ENCODE measurements around the gene TWNK. TPM values are rescaled to one million over a fixed set of nuclear protein-coding genes. Genes with fewer than 3 reads are reported as not detected.

TWNK gene
- total and polyA plus RNA-seq, 10 of the 15 experiments (the other 5 are each of a cell fraction or from before 2014, with no cell fraction given): 13.6 to 32.8 (median 18.0) TPM

GRCh38 chr10:100985336-100985735 lies 2.0 kb upstream of the TWNK start (continued):
- TF ChIP-seq ZBTB11 (CRISPR knock-in tag; IDR thresholded peaks at IDR 0.05) (no peak), SIN3A (IDR thresholded peaks at IDR 0.05; ENCODE audit: low read depth, low read length) (no peak), ATF7 (IDR thresholded peaks at IDR 0.05; ENCODE audit: low read depth) (peak; percentile 32; the same call in 1 of the 2 replicates), E4F1 (IDR thresholded peaks at IDR 0.05; ENCODE audit: borderline replicate concordance, partially characterized antibody) (no peak), TBL1XR1 (IDR thresholded peaks at IDR 0.05; ENCODE audit: low read depth, low read length) (no peak), NR2C1 (IDR thresholded peaks at IDR 0.05) (no peak), MEF2B (IDR thresholded peaks at IDR 0.05; ENCODE audit: partially characterized antibody, poor library complexity, severe bottlenecking) (peak; percentile 37), NKRF (conservative IDR thresholded peaks at IDR 0.05) (no peak), KLF5 (IDR thresholded peaks at IDR 0.05; ENCODE audit: partially characterized antibody) (no peak), NBN (IDR thresholded peaks at IDR 0.05) (0 out of 2 replicates have a peak, but pooled peaks have one; percentile 55), ATF2 (IDR thresholded peaks at IDR 0.05; ENCODE audit: low read length) (no peak), ZNF622 (IDR thresholded peaks at IDR 0.05) (no peak), RAD51 (IDR thresholded peaks at IDR 0.05) (peak; percentile 81), IKZF1 (conservative IDR thresholded peaks at IDR 0.05) (0 out of 2 replicates have a peak, but pooled peaks have one; percentile 19), YY1 (IDR thresholded peaks at IDR 0.05; ENCODE audit: low read depth, low read length) (no peak), MTA3 (IDR thresholded peaks at IDR 0.05; ENCODE audit: borderline replicate concordance, low read length) (no peak), HDGF (IDR thresholded peaks at IDR 0.05) (no peak), ASH2L (IDR thresholded peaks at IDR 0.05; ENCODE audit: borderline replicate concordance, low read depth) (no peak)
